Upper lobe of left lung (tissue), 6 donors: ENCODE data around the gene PDLIM5. TPM values are rescaled to one million over a fixed set of nuclear protein-coding genes. Genes with fewer than 3 reads are reported as not detected.
"Not testable (repeated sequence)": the region's sequence is repeated elsewhere in the genome, so short reads cannot be mapped to it uniquely, and the experiment has no call there.

Source experiments
- ATAC-seq, 2 donors: fragments of 200-7000 bp; cut with Tn5 transposase; one replicate each; pipeline ENCODE4 v1.9.1; 2022; ENCODE audit warnings: mild to moderate bottlenecking in 2 of 2, moderate library complexity in 2 of 2; ENCODE audit not compliant: low FRiP score in 2 of 2
- DNase-seq, 2 donors: peaks; one replicate each; pipeline ENCODE4 v3.0.0-alpha.2; 2019 to 2020
- H3K27ac ChIP-seq, 4 donors: fragments of 200-600 bp; sonication (generic); one replicate each; pipeline ENCODE4 v1.5.1; 2016 to 2019
- H3K27me3 ChIP-seq, 4 donors: fragments of 200-600 bp; sonication (generic); one replicate each; pipeline ENCODE4 v1.5.1; 2017 to 2019
- H3K36me3 ChIP-seq, 4 donors: fragments of 200-600 bp; sonication (generic); one replicate each; pipeline ENCODE4 v1.5.1; 2016 to 2019
- H3K4me1 ChIP-seq, 4 donors: fragments of 200-600 bp; sonication (generic); one replicate each; pipeline ENCODE4 v1.5.1; 2018 to 2019
- H3K4me3 ChIP-seq, 4 donors: fragments of 200-600 bp; sonication (generic); one replicate each; pipeline ENCODE4 v1.5.1; 2017 to 2019; ENCODE audit warnings: mild to moderate bottlenecking in 2 of 4, moderate library complexity in 1 of 4
- H3K9me3 ChIP-seq, 4 donors: fragments of 200-600 bp; sonication (generic); one replicate each; pipeline ENCODE4 v1.5.1; 2018 to 2019
- CTCF ChIP-seq, 6 experiments: fragments of 450-650 bp in 4 of 6; fragments of 200-600 bp in 2 of 6; sonication (generic) in 2 of 6; IDR thresholded peaks; one replicate each; pipeline ENCODE4 v1.5.1; 2016 to 2019; ENCODE audit warnings: antibody characterized with exemption in 6 of 6
- EP300 ChIP-seq, 4 donors: sonication (generic); formaldehyde crosslinking; IDR thresholded peaks; one replicate each; pipeline ENCODE4 v1.5.1; 2017; ENCODE audit warnings: antibody characterized with exemption in 4 of 4, control low read depth in 2 of 4
- POLR2A ChIP-seq, 4 donors: fragments of 450-650 bp; IDR thresholded peaks; one replicate each; pipeline ENCODE4 v1.5.1; 2016 to 2017; ENCODE audit warnings: antibody characterized with exemption in 4 of 4, mild to moderate bottlenecking in 2 of 4
- POLR2AphosphoS5 ChIP-seq, 2 donors: sonication (generic); formaldehyde crosslinking; IDR thresholded peaks; one replicate each; pipeline ENCODE4 v1.5.1; 2017; ENCODE audit warnings: antibody characterized with exemption in 2 of 2
- WGBS, 2 donors: methylation state at CpG; one replicate each; pipeline ENCODE4 v1.1.5; 2017 to 2018; 5-methylcytosine and 5-hydroxymethylcytosine counted together
- total RNA-seq, 6 donors: library from RNA; depleted of rRNA in 4 of 6; stranded (reverse); fragments of >200 nt in 4 of 6; gene quantifications; one replicate each; pipeline versions ENCODE4 v1.1.0 to v1.2.1, GENCODE V29; 2016 to 2021
- donor health status: DM: no; HTN: no; CAD: no; lungs with moderate emphysema.
- donor health status: DM: no; HTN: yes; CAD: no; lungs with severe emphysema.

PDLIM5 gene, protein sequence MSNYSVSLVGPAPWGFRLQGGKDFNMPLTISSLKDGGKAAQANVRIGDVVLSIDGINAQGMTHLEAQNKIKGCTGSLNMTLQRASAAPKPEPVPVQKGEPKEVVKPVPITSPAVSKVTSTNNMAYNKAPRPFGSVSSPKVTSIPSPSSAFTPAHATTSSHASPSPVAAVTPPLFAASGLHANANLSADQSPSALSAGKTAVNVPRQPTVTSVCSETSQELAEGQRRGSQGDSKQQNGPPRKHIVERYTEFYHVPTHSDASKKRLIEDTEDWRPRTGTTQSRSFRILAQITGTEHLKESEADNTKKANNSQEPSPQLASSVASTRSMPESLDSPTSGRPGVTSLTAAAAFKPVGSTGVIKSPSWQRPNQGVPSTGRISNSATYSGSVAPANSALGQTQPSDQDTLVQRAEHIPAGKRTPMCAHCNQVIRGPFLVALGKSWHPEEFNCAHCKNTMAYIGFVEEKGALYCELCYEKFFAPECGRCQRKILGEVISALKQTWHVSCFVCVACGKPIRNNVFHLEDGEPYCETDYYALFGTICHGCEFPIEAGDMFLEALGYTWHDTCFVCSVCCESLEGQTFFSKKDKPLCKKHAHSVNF
- 100 to 1,000 TPM in 1 of 6 donors, 10 to 100 TPM in 5; 24.1 to 105 (median 73.0) TPM for total RNA-seq

- H3K27ac ChIP-seq: peak within 1 kb of the TSS; percentile 94 to 98 (median 97)
- peaks cover 19 to 35% (median 28%) of the 10 kb centered on the region in 4 donors for H3K4me1 ChIP-seq
- no peaks in the 10 kb centered on the region for H3K27me3 ChIP-seq
- peaks cover 0 to 15% (median 1%) of the 10 kb centered on the region in 4 donors for H3K36me3 ChIP-seq
- DNase-seq (peak; percentile 95 to 97), ATAC-seq (peak; percentile 97)
- 0% methylated on average over 44 to 75 of the region's 88 CpGs for WGBS, 2 donors
- H3K4me3 ChIP-seq: peak within 1 kb of the TSS; percentile 66 to 96 (median 89)
- H3K9me3 ChIP-seq: no peaks in the 10 kb centered on the region
- TF ChIP-seq CTCF (IDR thresholded peaks at IDR 0.05) (peak in 1 of 6 experiments; percentile 8), EP300 (IDR thresholded peaks at IDR 0.05) (no peak), POLR2AphosphoS5 (IDR thresholded peaks at IDR 0.05) (peak; percentile 93 to 98), POLR2A (IDR thresholded peaks at IDR 0.05) (peak; percentile 36 to 97 (median 91))
Measured at GRCh38 chr4:94451695-94452475, at the start of gene PDLIM5. TSS of gene PDLIM5 (plus strand) at chr4:94451942. CDS start at chr4:94455289, 3,347 bp downstream.

DNA sequence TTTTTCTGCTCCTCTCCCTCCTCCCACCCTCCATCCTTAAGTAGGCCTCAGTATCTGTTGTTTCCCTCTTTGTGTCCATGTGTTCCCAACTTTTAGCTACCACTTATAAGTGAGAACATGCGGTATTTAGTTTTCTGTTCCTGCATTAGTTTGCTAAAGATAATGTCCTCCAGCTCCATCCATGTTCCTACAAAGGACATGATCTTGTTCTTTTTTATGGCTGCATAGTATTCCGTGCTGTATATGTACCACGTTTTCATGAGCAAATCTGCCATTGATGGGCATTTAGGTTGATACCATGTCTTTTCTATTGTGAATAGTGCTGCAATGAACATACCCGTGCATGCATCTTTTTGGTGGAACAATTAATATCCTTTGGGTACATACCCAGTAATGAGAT, 49.3 kb upstream of the PDLIM5 start:
- ATAC-seq, H3K27ac ChIP-seq, H3K9me3 ChIP-seq, H3K27me3 ChIP-seq, DNase-seq, H3K4me1 ChIP-seq, H3K4me3 ChIP-seq, H3K36me3 ChIP-seq: not testable (repeated sequence)
- WGBS, 2 donors: 91 to 93% methylated on average over 4 of the region's 4 CpGs

DNA sequence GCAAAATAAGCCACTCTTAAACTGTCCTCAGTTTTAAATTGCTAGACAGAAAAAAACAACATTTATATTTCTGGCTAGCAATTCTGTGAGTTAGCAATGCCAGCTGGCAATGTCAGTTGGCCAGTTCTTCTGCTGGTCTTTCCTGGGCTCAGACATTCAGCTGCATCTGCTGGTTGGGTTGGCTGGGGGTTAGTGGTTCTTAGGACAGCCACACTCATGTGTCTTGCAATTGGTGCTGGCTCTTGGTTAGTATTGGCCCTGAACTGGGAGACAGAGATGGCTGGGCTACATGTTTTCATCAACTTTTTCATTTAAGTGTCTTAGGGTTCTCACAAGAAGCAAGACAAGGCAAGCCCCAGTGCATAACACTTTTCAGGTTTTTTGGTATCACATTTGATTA, 48.0 kb upstream of the PDLIM5 start:
- DNase-seq: no peak
- no peaks in the 10 kb centered on the region for H3K9me3 ChIP-seq
- no peaks in the 10 kb centered on the region for H3K36me3 ChIP-seq
- H3K4me1 ChIP-seq: peaks cover 0 to 5% (median 0%) of the 10 kb centered on the region in 4 donors
- H3K4me3 ChIP-seq: no peak overlapping the region
- H3K27me3 ChIP-seq: no peaks in the 10 kb centered on the region
- ATAC-seq: no peak
- H3K27ac ChIP-seq: no peak overlapping the region
- TF ChIP-seq CTCF (IDR thresholded peaks at IDR 0.05) (no peak), POLR2A (IDR thresholded peaks at IDR 0.05) (no peak), POLR2AphosphoS5 (IDR thresholded peaks at IDR 0.05) (no peak), EP300 (IDR thresholded peaks at IDR 0.05) (no peak)

- H3K27me3 ChIP-seq: no peaks in the 10 kb centered on the region
- H3K27ac ChIP-seq: no peak overlapping the region
- no peaks in the 10 kb centered on the region for H3K9me3 ChIP-seq
- H3K4me1 ChIP-seq: peaks cover 0 to 5% (median 0%) of the 10 kb centered on the region in 4 donors
- TF ChIP-seq EP300 (IDR thresholded peaks at IDR 0.05): no peak
- TF ChIP-seq CTCF (IDR thresholded peaks at IDR 0.05): peak; percentile 42 to 82 (median 66)
- WGBS, 2 donors: 19 to 26% methylated on average over 10 of the region's 10 CpGs
- no peak overlapping the region for H3K4me3 ChIP-seq
- H3K36me3 ChIP-seq: no peaks in the 10 kb centered on the region
- ATAC-seq (peak; percentile 75 to 91), DNase-seq (peak in 1 of 2 donors; percentile 76)
Measured at GRCh38 chr4:94406668-94407437, 44.9 kb upstream of the PDLIM5 start.
